T-cell (primary cell): ENCODE data around the gene CLCF1. TPM values are rescaled to one million over a fixed set of nuclear protein-coding genes. Genes with fewer than 3 reads are reported as not detected.

Experiments
- ATAC-seq, 4 experiments: fragments of 200-7000 bp in 3 of 4; fragments of 150-1000 bp in 1 of 4; cut with Tn5 transposase; replicated peaks in 1 of 4; 1 replicate in 3 of 4; 2 replicates in 1 of 4; pipeline ENCODE4 v1.10.0; 2021; ENCODE audit warnings: moderate library complexity in 3 of 4, mild to moderate bottlenecking in 2 of 4, moderate number of reproducible peaks in 1 of 4
- CTCF ChIA-PET, 2 donors: fragments of 300-600 bp; sonication (Branson Sonifier 250); formaldehyde crosslinking; loops; one replicate each; lab custom pipeline; 2022; ENCODE audit warnings: antibody characterized with exemption in 2 of 2; lab: Charles Lee
- POLR2A ChIA-PET, 2 donors: fragments of 300-600 bp; sonication (Branson Sonifier 250); formaldehyde crosslinking; loops; one replicate each; lab custom pipeline; 2022; ENCODE audit warnings: antibody characterized with exemption in 2 of 2; lab: Charles Lee
- DNase-seq, 35 experiments: peaks; one replicate each; pipeline versions ENCODE4 v3.0.0 to v3.0.0-alpha.2; 2013 to 2023
- H3K27ac ChIP-seq: one replicate; pipeline ENCODE4 v1.5.1; 2013; ENCODE audit warnings: low read length
- H3K27me3 ChIP-seq, 2 experiments: replicated peaks in 1 of 2; 1 replicate in 1 of 2; 2 replicates in 1 of 2; pipeline versions ENCODE4 v1.6.1 to v1.7.0; 2013; ENCODE audit warnings: low read length in 1 of 2, mixed read lengths in 1 of 2; ENCODE audit not compliant: control insufficient read depth in 2 of 2, insufficient read depth in 2 of 2; ENCODE audit errors: extremely low read depth in 1 of 2
- H3K36me3 ChIP-seq, 2 donors: 1 replicate in 1 of 2; 2 replicates in 1 of 2; pipeline versions ENCODE4 v1.6.1 to v1.7.0; 2013; ENCODE audit warnings: low read length in 1 of 2; ENCODE audit not compliant: control insufficient read depth in 2 of 2, insufficient read depth in 1 of 2; ENCODE audit errors: extremely low read depth in 1 of 2
- H3K4me1 ChIP-seq, 2 experiments: 1 replicate in 1 of 2; 2 replicates in 1 of 2; pipeline versions ENCODE4 v1.6.1 to v1.7.0; 2013; ENCODE audit warnings: low read length in 2 of 2, mixed read lengths in 1 of 2; ENCODE audit not compliant: insufficient read depth in 2 of 2, control insufficient read depth in 1 of 2; ENCODE audit errors: extremely low read depth in 1 of 2
- H3K4me3 ChIP-seq, 2 donors: 1 replicate in 1 of 2; 2 replicates in 1 of 2; pipeline versions ENCODE4 v1.5.1 to v1.7.0; 2013; ENCODE audit warnings: mild to moderate bottlenecking in 2 of 2, low read length in 1 of 2, moderate library complexity in 1 of 2; ENCODE audit not compliant: control insufficient read depth in 1 of 2; ENCODE audit errors: extremely low read depth in 1 of 2
- H3K9me3 ChIP-seq: 2 replicates; pipeline ENCODE4 v1.7.0; 2013
- H3K27ac Mint-ChIP-seq, 2 donors: one replicate each; pipeline ENCODE4 v1.8.0; 2020 to 2021; ENCODE audit warnings: mild to moderate bottlenecking in 2 of 2, mixed read lengths in 2 of 2
- H3K27me3 Mint-ChIP-seq, 2 donors: one replicate each; pipeline ENCODE4 v1.8.0; 2021 to 2022; ENCODE audit warnings: mixed read lengths in 2 of 2
- H3K36me3 Mint-ChIP-seq: one replicate; pipeline ENCODE4 v1.8.0; 2021; ENCODE audit warnings: mixed read lengths
- H3K4me1 Mint-ChIP-seq, 3 donors: one replicate each; pipeline ENCODE4 v1.8.0; 2020 to 2022; ENCODE audit warnings: mixed read lengths in 3 of 3, mild to moderate bottlenecking in 1 of 3
- H3K4me3 Mint-ChIP-seq, 3 donors: one replicate each; pipeline ENCODE4 v1.8.0; 2020 to 2022; ENCODE audit warnings: mild to moderate bottlenecking in 3 of 3, mixed read lengths in 3 of 3, moderate library complexity in 3 of 3
- H3K9me3 Mint-ChIP-seq, 3 donors: one replicate each; pipeline ENCODE4 v1.8.0; 2020 to 2022; ENCODE audit warnings: mixed read lengths in 3 of 3
- WGBS: methylation state at CpG from one replicate; pipeline ENCODE4 v1.1.5; 2013; ENCODE audit warnings: missing lambda C conversion rate; ENCODE audit not compliant: insufficient coverage; 5-methylcytosine and 5-hydroxymethylcytosine counted together
- total RNA-seq, 35 experiments: library from RNA in 6 of 35; stranded (reverse) in 6 of 35; fragments of 120-200 nt in 1 of 35; gene quantifications; one replicate each; pipeline versions ENCODE4 v1.2.1 to v1.2.4 and lab custom pipeline; 2013 to 2026

The CLCF1 gene
- total RNA-seq, 5 donors from 2014 or later (not counting 1 experiment from before 2014, with no cell fraction given) = 2.2 to 8.5 (median 4.1) TPM

GRCh38 chr11:67393437-67393836 is 20.0 kb upstream of the CLCF1 start:
- ATAC-seq (no peak), DNase-seq (no peak)
- H3K4me1 ChIP-seq = peaks cover 20 to 68% of the 10 kb centered on the region in 2 experiments
- no peaks in the 10 kb centered on the region for H3K27me3 ChIP-seq
- Mint-ChIP-seq H3K27ac (no peak overlapping the region), H3K27me3 (no peaks in the 10 kb centered on the region), H3K4me1 (peaks cover 58 to 61% (median 60%) of the 10 kb centered on the region in 3 donors), H3K36me3 (peaks cover 8% of the 10 kb centered on the region), H3K4me3 (peak overlapping the region; percentile 85 to 87 (median 85)), H3K9me3 (no peaks in the 10 kb centered on the region)
- no peak overlapping the region for H3K27ac ChIP-seq
- H3K36me3 ChIP-seq = peaks cover 14 to 22% of the 10 kb centered on the region in 2 donors
- no peak overlapping the region for H3K4me3 ChIP-seq
- ChIA-PET POLR2A (no interaction called here), CTCF (no interaction called here)
- no peaks in the 10 kb centered on the region for H3K9me3 ChIP-seq
- WGBS = 96% methylated on average over 13 of the region's 18 CpGs

GRCh38 chr11:67392183-67392715 is 18.9 kb upstream of the CLCF1 start:
- H3K36me3 ChIP-seq = peaks cover 6 to 10% of the 10 kb centered on the region in 2 donors
- CTCF ChIA-PET = interaction anchor here (0.9 to 1.6 kb wide), 2 partner anchors 10 to 41 kb away, joined by 5 to 9 read pairs; partner anchors contain the start of gene PPP1CA (in 1 of the 2)
- POLR2A ChIA-PET = interaction anchor here in 1 of 2 donors (1.1 kb wide), 1 partner anchor 114 kb away, joined by 3 read pairs; no protein-coding TSS in a partner anchor
- H3K27me3 ChIP-seq = no peaks in the 10 kb centered on the region
- 14% methylated on average over 25 of the region's 31 CpGs for WGBS
- H3K27ac Mint-ChIP-seq = peak overlapping the region; percentile 80 to 81
- peaks cover 8% of the 10 kb centered on the region for H3K36me3 Mint-ChIP-seq
- peaks cover 11 to 56% of the 10 kb centered on the region in 2 experiments for H3K4me1 ChIP-seq
- no peaks in the 10 kb centered on the region for H3K9me3 Mint-ChIP-seq
- H3K9me3 ChIP-seq = no peaks in the 10 kb centered on the region
- H3K4me1 Mint-ChIP-seq = peaks cover 46 to 49% (median 49%) of the 10 kb centered on the region in 3 donors
- no peak overlapping the region for H3K27ac ChIP-seq
- H3K4me3 ChIP-seq = peak overlapping the region; percentile 62 to 89
- DNase-seq (peak in 1 of 35 experiments; percentile 27), ATAC-seq (no peak)
- H3K4me3 Mint-ChIP-seq = peak overlapping the region; percentile 85 to 87 (median 85)
- no peaks in the 10 kb centered on the region for H3K27me3 Mint-ChIP-seq

DNA sequence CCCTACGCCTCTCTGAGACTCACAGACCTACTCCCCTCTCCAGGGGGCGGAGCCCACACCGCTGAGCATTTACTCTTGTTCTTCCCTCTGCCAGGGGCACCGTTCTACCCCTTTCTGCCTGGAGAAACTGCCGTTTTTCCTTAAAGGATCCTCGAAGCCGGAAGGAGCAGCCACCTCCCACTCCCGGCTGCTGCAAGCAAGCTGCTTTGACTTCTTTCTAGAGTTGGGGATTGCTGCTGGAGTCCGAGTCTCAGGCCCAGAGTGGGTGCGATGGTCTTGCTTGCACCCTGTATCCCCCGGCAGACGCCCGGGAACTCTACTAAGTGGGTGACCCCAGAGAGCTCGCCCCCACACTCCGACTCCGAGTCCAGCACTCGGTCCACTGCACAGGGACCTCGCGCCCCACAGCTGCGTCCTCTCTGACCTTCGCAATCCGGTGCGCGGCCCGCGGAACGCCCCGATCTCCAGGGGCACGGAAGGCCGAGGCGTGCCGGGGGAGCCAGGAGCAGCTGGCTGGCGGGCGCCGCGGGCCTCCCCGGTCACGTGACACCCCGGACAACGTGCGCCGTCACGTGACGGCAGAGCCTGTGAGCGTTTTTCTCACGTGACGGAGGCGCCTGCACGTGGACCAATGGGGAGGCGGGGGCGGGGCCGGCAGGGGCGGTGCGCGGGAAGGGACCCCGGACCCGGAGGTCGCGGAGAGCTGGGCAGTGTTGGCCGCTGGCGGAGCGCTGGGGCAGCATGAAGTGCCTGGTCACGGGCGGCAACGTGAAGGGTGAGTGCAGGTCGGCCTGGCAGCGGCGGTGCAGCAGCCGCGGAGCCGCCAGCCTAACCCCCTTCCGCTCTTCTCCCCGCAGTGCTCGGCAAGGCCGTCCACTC is 18.1 kb upstream of the CLCF1 start, which contains the start of gene RAD9A:
Gene RAD9A, plus strand, starts transcription at position 683 of the 879 bp plus-strand sequence. Its CDS starts 59 bp downstream, at position 742.
- Histone ChIP-seq H3K36me3 (peaks cover 6 to 9% of the 10 kb centered on the region in 2 donors), H3K4me3 (peak within 1 kb of the TSS; percentile 62 to 89), H3K4me1 (peaks cover 7 to 49% of the 10 kb centered on the region in 2 experiments), H3K27ac (peak within 1 kb of the TSS; percentile 67), H3K9me3 (no peaks in the 10 kb centered on the region), H3K27me3 (no peaks in the 10 kb centered on the region)
- Mint-ChIP-seq H3K4me3 (peak within 1 kb of the TSS; percentile 85 to 87 (median 85)), H3K27ac (peak within 1 kb of the TSS; percentile 80 to 81), H3K36me3 (peaks cover 3% of the 10 kb centered on the region), H3K9me3 (no peaks in the 10 kb centered on the region), H3K4me1 (peaks cover 40 to 44% (median 41%) of the 10 kb centered on the region in 3 donors), H3K27me3 (no peaks in the 10 kb centered on the region)
- under 1% methylated on average over 66 of the region's 75 CpGs for WGBS
- ATAC-seq (peak; percentile 82 to 88 (median 83)), DNase-seq (peak; percentile 81 to 96 (median 89))
- CTCF ChIA-PET = interaction anchor here (0.5 to 1.6 kb wide), 5 partner anchors 10 to 119 kb away, joined by 3 to 9 read pairs (median 5); partner anchors contain the start of genes POLD4 (in 1 of the 2) and PPP1CA (in 1 of the 2)
- POLR2A ChIA-PET = interaction anchor here (0.6 to 1.1 kb wide), 2 partner anchors 11 to 114 kb away, joined by 3 to 10 read pairs; no protein-coding TSS in a partner anchor

- peak overlapping the region; percentile 62 to 89 for H3K4me3 ChIP-seq
- H3K27me3 ChIP-seq = no peaks in the 10 kb centered on the region
- H3K9me3 Mint-ChIP-seq = no peaks in the 10 kb centered on the region
- DNase-seq (no peak), ATAC-seq (no peak)
- peak overlapping the region; percentile 85 to 87 (median 85) for H3K4me3 Mint-ChIP-seq
- ChIA-PET POLR2A (no interaction called here), CTCF (interaction anchor here (0.5 to 1.6 kb wide), 5 partner anchors 11 to 263 kb away, joined by 3 to 9 read pairs (median 6); partner anchors contain the start of genes POLD4 (in 1 of the 2) and PPP1CA (in 1 of the 2))
- H3K27ac Mint-ChIP-seq = peak overlapping the region; percentile 77 to 80
- peaks cover 7 to 43% of the 10 kb centered on the region in 2 experiments for H3K4me1 ChIP-seq
- H3K27me3 Mint-ChIP-seq = no peaks in the 10 kb centered on the region
- peaks cover 36 to 39% (median 36%) of the 10 kb centered on the region in 3 donors for H3K4me1 Mint-ChIP-seq
- H3K36me3 ChIP-seq = peaks cover 4 to 6% of the 10 kb centered on the region in 2 donors
- no peaks in the 10 kb centered on the region for H3K9me3 ChIP-seq
- H3K27ac ChIP-seq = peak overlapping the region; percentile 67
- 9% methylated on average over 8 of the region's 15 CpGs for WGBS
- peaks cover 3% of the 10 kb centered on the region for H3K36me3 Mint-ChIP-seq
Measured at GRCh38 chr11:67390947-67391303, 17.5 kb upstream of the CLCF1 start.

GRCh38 chr11:67389477-67389876 is 16.1 kb upstream of the CLCF1 start:
- Histone ChIP-seq H3K4me1 (peaks cover 7 to 38% of the 10 kb centered on the region in 2 experiments), H3K27me3 (no peaks in the 10 kb centered on the region), H3K9me3 (no peaks in the 10 kb centered on the region), H3K4me3 (no peak overlapping the region), H3K36me3 (peaks cover 0 to 6% of the 10 kb centered on the region in 2 donors), H3K27ac (no peak overlapping the region)
- Mint-ChIP-seq H3K27ac (peak overlapping the region; percentile 48 to 62), H3K9me3 (no peaks in the 10 kb centered on the region), H3K4me3 (peak overlapping the region; percentile 66 to 85 (median 74)), H3K4me1 (peaks cover 36 to 39% (median 36%) of the 10 kb centered on the region in 3 donors), H3K27me3 (peaks cover 0 to 6% of the 10 kb centered on the region in 2 donors), H3K36me3 (peaks cover 3% of the 10 kb centered on the region)
- DNase-seq (peak in 14 of 35 experiments; percentile 33 to 67 (median 54)), ATAC-seq (peak in 3 of 4 experiments; percentile 27 to 39 (median 36))
- 74% methylated on average over 3 of the region's 6 CpGs for WGBS
- ChIA-PET POLR2A (no interaction called here), CTCF (interaction anchor here in 1 of 2 donors (0.7 kb wide), 1 partner anchor 36 kb away, joined by 4 read pairs; the partner anchor contains the start of gene POLD4)
